CD14-positive monocyte (primary cell): Measurements from ENCODE around the gene MDN1. TPM values are rescaled to one million over a fixed set of nuclear protein-coding genes. Genes with fewer than 3 reads are reported as not detected.
A peak's percentile ranks its signal among the peaks of the same experiment; 100 is the strongest.

ENCODE experiments used
- DNase-seq, 3 donors: peaks; one replicate each; pipeline ENCODE4 v3.0.0-alpha.2; 2011 to 2022
- H2AFZ ChIP-seq: 2 replicates; pipeline ENCODE4 v1.6.0; 2012; ENCODE audit warnings: mild to moderate bottlenecking, low read depth, low read length, inconsistent platforms; ENCODE audit not compliant: insufficient read depth, poor library complexity, severe bottlenecking
- H3K27ac ChIP-seq, 2 donors: 1 replicate in 1 of 2; 2 replicates in 1 of 2; pipeline ENCODE4 v1.5.1; 2012 to 2013; ENCODE audit warnings: low read length in 2 of 2, control low read depth in 1 of 2, inconsistent platforms in 1 of 2, low read depth in 1 of 2, mild to moderate bottlenecking in 1 of 2
- H3K27me3 ChIP-seq, 2 donors: one replicate each; pipeline versions ENCODE4 v1.6.0 to v1.6.1; 2011 to 2013; ENCODE audit warnings: low read length in 2 of 2; ENCODE audit not compliant: control insufficient read depth in 2 of 2, insufficient read depth in 2 of 2
- H3K36me3 ChIP-seq, 2 donors: replicated peaks in 1 of 2; 1 replicate in 1 of 2; 2 replicates in 1 of 2; pipeline versions ENCODE4 v1.5.1 to v1.6.1; 2012 to 2013; ENCODE audit warnings: low read length in 2 of 2, control low read depth in 1 of 2, inconsistent platforms in 1 of 2, mild to moderate bottlenecking in 1 of 2; ENCODE audit not compliant: insufficient read depth in 2 of 2, control insufficient read depth in 1 of 2
- H3K4me1 ChIP-seq, 2 donors: 1 replicate in 1 of 2; 2 replicates in 1 of 2; pipeline versions ENCODE4 v1.5.1 to v1.6.1; 2012 to 2013; ENCODE audit warnings: low read length in 2 of 2, control low read depth in 1 of 2, inconsistent platforms in 1 of 2, mild to moderate bottlenecking in 1 of 2, moderate library complexity in 1 of 2; ENCODE audit not compliant: insufficient read depth in 2 of 2, control insufficient read depth in 1 of 2
- H3K4me2 ChIP-seq: replicated peaks from 2 replicates; pipeline ENCODE3; 2012; ENCODE audit warnings: low read length, moderate library complexity, mild to moderate bottlenecking; ENCODE audit not compliant: poor library complexity, severe bottlenecking; ENCODE audit errors: extremely low read depth
- H3K4me3 ChIP-seq, 3 experiments: fragments of 200-600 bp in 1 of 3; sonication (generic) in 1 of 3; replicated peaks in 1 of 3; 1 replicate in 2 of 3; 2 replicates in 1 of 3; pipeline ENCODE4 v1.5.1; 2011 to 2013; ENCODE audit warnings: low read length in 3 of 3, mild to moderate bottlenecking in 3 of 3, control low read depth in 2 of 3, low read depth in 2 of 3, inconsistent platforms in 1 of 3, moderate library complexity in 1 of 3
- H3K79me2 ChIP-seq: 2 replicates; pipeline ENCODE4 v1.6.0; 2012; ENCODE audit warnings: mild to moderate bottlenecking, control low read depth, inconsistent platforms, low read length, moderate library complexity; ENCODE audit not compliant: insufficient read depth
- H3K9ac ChIP-seq: 2 replicates; pipeline ENCODE4 v1.6.0; 2017; ENCODE audit warnings: low read length, mild to moderate bottlenecking; ENCODE audit not compliant: insufficient read depth, poor library complexity, severe bottlenecking
- H3K9me3 ChIP-seq, 2 donors: replicated peaks in 1 of 2; 1 replicate in 1 of 2; 2 replicates in 1 of 2; pipeline versions ENCODE4 v1.5.1 to v1.6.1; 2012 to 2013; ENCODE audit warnings: low read length in 2 of 2, control low read depth in 1 of 2; ENCODE audit not compliant: control insufficient read depth in 1 of 2, insufficient read depth in 1 of 2
- H4K20me1 ChIP-seq: 2 replicates; pipeline ENCODE4 v1.6.0; 2012; ENCODE audit warnings: mild to moderate bottlenecking, low read length, control low read depth, moderate library complexity; ENCODE audit not compliant: insufficient read depth
- H3K27ac Mint-ChIP-seq, 7 donors: one replicate each; pipeline ENCODE4 v1.8.0; 2020; ENCODE audit warnings: mild to moderate bottlenecking in 7 of 7, mixed read lengths in 7 of 7, moderate library complexity in 6 of 7, inconsistent platforms in 2 of 7
- H3K27me3 Mint-ChIP-seq, 3 donors: one replicate each; pipeline ENCODE4 v1.8.0; 2021 to 2022; ENCODE audit warnings: low read depth in 3 of 3, mild to moderate bottlenecking in 3 of 3, mixed read lengths in 3 of 3, moderate library complexity in 3 of 3, inconsistent platforms in 1 of 3
- H3K36me3 Mint-ChIP-seq, 2 donors: one replicate each; pipeline ENCODE4 v1.8.0; 2020; ENCODE audit warnings: mixed read lengths in 2 of 2, inconsistent platforms in 1 of 2, mild to moderate bottlenecking in 1 of 2
- H3K4me1 Mint-ChIP-seq: one replicate; pipeline ENCODE4 v1.8.0; 2020; ENCODE audit warnings: mild to moderate bottlenecking, mixed read lengths
- H3K4me3 Mint-ChIP-seq, 2 donors: one replicate each; pipeline ENCODE4 v1.8.0; 2020; ENCODE audit warnings: mild to moderate bottlenecking in 2 of 2, mixed read lengths in 2 of 2, moderate library complexity in 1 of 2
- H3K9me3 Mint-ChIP-seq, 7 donors: one replicate each; pipeline ENCODE4 v1.8.0; 2020 to 2022; ENCODE audit warnings: mixed read lengths in 7 of 7, mild to moderate bottlenecking in 6 of 7, moderate library complexity in 6 of 7, inconsistent platforms in 2 of 7
- CTCF ChIP-seq: fragments of 200-600 bp; IDR thresholded peaks from one replicate; pipeline ENCODE4 v1.8.0; 2022; ENCODE audit warnings: antibody characterized with exemption, mild to moderate bottlenecking
- WGBS: methylation state at CpG from one replicate; pipeline ENCODE4 v1.1.5; 2013; ENCODE audit warnings: missing lambda C conversion rate; ENCODE audit not compliant: insufficient coverage; 5-methylcytosine and 5-hydroxymethylcytosine counted together
- intact Hi-C, 2 donors: fragments of 100-400 bp; cut with micrococcal nuclease; formaldehyde crosslinking; loops; one replicate each; pipeline versions ENCODE4 v1.15.0 to v1.15.1; 2023
- polyA plus RNA-seq, 3 donors: library from polyadenylated mRNA; depleted of rRNA in 1 of 3; unstranded in 2 of 3; stranded (reverse) in 1 of 3; fragments of 300-500 nt in 2 of 3; fragments of >200 nt in 1 of 3; fragmentation: Illumina TruSeq in 2 of 3; gene quantifications; 1 replicate in 2 of 3; 2 replicates in 1 of 3; pipeline ENCODE4 v1.2.3, GENCODE V29; 2012 to 2021

The MDN1 gene
- polyA plus RNA-seq, 3 donors = 0.61 to 6.6 (median 1.8) TPM

GRCh38 chr6:89729818-89730217 is 89.8 kb downstream of the MDN1 start:
- no peak for TF ChIP-seq CTCF
- H3K4me1 Mint-ChIP-seq = no peaks in the 10 kb centered on the region

GRCh38 chr6:89727501-89727900 is 92.1 kb downstream of the MDN1 start:
- peaks cover 0 to 2% (median 0%) of the 10 kb centered on the region in 3 donors for H3K27me3 Mint-ChIP-seq
- Histone ChIP-seq H3K27ac (no peak overlapping the region), H3K9me3 (no peaks in the 10 kb centered on the region), H3K79me2 (no peaks in the 10 kb centered on the region), H4K20me1 (no peaks in the 10 kb centered on the region), H3K4me3 (no peak overlapping the region), H3K36me3 (peaks cover 56 to 92% of the 10 kb centered on the region in 2 donors), H3K4me2 (no peak overlapping the region), H3K9ac (no peak overlapping the region), H3K27me3 (no peaks in the 10 kb centered on the region), H2AFZ (no peak overlapping the region), H3K4me1 (no peaks in the 10 kb centered on the region)
- no peak for DNase-seq
- peak overlapping the region in 2 of 7 donors; percentile 5 to 41 for H3K27ac Mint-ChIP-seq
- peaks cover 66 to 85% of the 10 kb centered on the region in 2 donors for H3K36me3 Mint-ChIP-seq
- whole genome bisulfite sequencing = no CpG with 5 or more reads among the region's 7 CpGs
- peaks cover 0 to 6% (median 0%) of the 10 kb centered on the region in 7 donors for H3K9me3 Mint-ChIP-seq
- TF ChIP-seq CTCF = no peak
- intact Hi-C loops = no loop called here
- no peak overlapping the region for H3K4me3 Mint-ChIP-seq
- no peaks in the 10 kb centered on the region for H3K4me1 Mint-ChIP-seq

More at GRCh38 chr6:89729818-89730217, 89.8 kb downstream of the MDN1 start:
- H3K27me3 Mint-ChIP-seq = peaks cover 0 to 2% (median 0%) of the 10 kb centered on the region in 3 donors
- H3K36me3 ChIP-seq = peaks cover 45 to 84% of the 10 kb centered on the region in 2 donors
- H3K4me3 Mint-ChIP-seq = no peak overlapping the region
- no peaks in the 10 kb centered on the region for H3K27me3 ChIP-seq
- no peaks in the 10 kb centered on the region for H3K4me1 ChIP-seq
- H3K4me2 ChIP-seq = no peak overlapping the region
- WGBS = no CpG with 5 or more reads among the region's 1 CpG
- H4K20me1 ChIP-seq = no peaks in the 10 kb centered on the region
- peaks cover 0 to 6% (median 0%) of the 10 kb centered on the region in 7 donors for H3K9me3 Mint-ChIP-seq
- no peaks in the 10 kb centered on the region for H3K79me2 ChIP-seq
- no peak overlapping the region for H3K27ac ChIP-seq
- no peak for DNase-seq
- H3K9ac ChIP-seq = no peak overlapping the region
- H3K9me3 ChIP-seq = no peaks in the 10 kb centered on the region
- peaks cover 63 to 75% of the 10 kb centered on the region in 2 donors for H3K36me3 Mint-ChIP-seq
- intact Hi-C loops = no loop called here
- no peak overlapping the region for H2AFZ ChIP-seq
- no peak overlapping the region for H3K27ac Mint-ChIP-seq
- H3K4me3 ChIP-seq = no peak overlapping the region
